HCEC 1CT (cell line): ENCODE data around the gene ACADM.
"Not testable (repeated sequence)": the region's sequence is repeated elsewhere in the genome, so short reads cannot be mapped to it uniquely, and the experiment has no call there.

Experiments used
- DNase-seq: peaks from one replicate; pipeline ENCODE4 v3.0.0-alpha.2; 2017

ACADM gene

DNA sequence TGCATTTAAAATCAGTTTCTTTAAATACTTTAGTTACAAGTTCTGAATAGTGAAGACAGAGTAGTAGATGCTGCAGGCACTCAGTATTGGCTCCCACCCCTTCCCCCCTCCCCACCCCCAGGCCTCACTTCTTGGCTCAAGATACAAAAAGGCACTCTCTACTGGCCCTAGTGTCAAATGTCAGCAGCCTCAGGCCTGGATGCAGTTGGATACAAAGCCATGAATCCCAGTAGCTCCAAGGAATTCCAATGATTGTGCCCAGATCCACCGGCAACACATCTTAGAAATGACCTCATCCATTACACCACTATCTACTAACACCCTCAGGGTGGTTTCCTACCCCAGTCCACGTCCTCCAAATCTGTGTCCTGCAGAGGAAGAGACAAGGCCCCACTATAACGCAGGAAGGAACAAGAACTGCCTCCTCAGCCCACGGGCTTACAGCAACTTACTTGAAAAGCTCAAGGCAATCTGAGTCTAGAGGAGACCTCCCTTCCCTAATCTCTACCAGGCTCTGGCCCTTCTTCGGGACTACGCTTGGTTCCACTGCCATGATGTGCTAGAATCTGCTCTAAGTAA is 17.6 kb downstream of the ACADM start:
- no peak for DNase-seq

DNA sequence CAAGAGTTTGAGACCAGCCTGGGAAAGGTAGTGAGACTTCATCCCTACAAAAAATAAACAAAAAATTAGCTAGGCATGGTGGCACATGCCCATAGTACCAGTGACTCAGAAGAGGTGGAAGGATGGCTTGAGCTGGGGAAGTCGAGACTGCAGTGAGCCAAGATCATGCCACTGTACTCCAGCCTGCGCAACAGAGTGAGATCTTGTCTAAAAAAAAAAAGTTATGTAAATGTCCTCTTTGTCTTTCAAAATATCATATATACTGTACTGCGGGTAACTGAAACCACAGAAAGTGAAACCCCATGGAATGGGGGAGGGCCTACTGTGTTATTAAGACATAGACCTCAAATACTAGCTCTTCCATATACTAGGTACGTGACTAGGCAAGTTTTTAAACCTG is 20.8 kb downstream of the ACADM start:
- no peak for DNase-seq

DNA sequence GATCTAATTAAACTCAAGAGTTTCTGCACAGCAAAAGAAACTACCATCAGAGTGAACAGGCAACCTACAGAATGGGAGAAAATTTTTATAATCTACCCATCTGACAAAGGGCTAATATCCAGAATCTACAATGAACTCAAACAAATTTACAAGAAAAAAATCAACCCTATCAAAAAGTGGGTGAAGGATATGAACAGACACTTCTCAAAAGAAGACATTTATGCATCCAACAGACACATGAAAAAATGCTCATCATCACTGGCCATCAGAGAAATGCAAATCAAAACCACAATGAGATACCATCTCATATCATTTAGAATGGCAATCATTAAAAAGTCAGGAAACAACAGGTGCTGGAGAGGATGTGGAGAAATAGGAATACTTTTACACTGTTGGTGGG is 32.7 kb downstream of the ACADM start:
- DNase-seq, result not testable (repeated sequence)

DNA sequence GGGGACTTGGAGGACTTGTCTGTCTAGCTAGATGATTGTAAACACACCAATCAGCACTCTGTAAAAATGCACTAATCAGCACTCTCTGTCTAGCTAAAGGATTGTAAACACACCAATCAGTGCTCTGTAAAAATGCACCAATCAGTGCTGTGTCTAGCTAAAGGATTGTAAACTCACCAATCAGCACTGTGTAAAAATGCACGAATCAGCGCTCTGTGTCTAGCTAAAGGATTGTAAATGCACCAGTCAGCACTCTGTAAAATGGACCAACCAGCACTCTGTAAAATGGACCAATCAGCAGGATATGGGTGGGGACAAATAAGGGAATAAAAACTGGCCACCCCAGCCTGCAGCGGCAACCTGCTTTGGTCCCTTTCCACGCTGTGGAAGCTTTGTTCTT is 34.0 kb downstream of the ACADM start:
- DNase-seq, result not testable (repeated sequence)

DNA sequence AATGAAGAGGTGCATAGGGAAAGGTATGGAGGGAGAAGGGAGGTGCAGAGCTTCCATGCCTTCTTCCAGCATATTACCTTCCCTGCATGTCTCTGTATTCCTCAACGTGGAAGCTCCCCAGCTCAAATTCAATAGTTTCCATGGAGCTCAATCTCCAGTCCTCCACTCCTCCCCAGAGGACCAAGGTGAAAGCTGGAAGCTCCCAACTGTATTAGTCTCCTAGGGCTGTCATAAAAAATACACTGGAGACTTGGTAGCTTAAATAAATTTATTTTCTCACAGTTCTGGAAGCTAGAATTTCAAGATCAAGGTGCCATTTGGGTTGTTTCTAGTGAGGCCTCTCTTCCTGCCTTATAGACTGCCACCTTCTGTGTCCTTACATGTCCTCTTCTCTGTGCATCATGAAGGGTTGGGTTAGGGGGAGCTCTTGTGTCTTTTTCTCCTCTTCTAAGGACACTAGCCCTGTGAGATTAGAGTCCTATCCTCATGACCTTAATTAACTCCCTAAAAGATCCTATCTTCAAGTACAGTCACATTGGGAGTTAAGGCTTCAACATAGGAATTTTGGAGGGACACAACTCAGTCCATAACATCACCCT is 39.6 kb downstream of the ACADM start:
- no peak for DNase-seq

DNA sequence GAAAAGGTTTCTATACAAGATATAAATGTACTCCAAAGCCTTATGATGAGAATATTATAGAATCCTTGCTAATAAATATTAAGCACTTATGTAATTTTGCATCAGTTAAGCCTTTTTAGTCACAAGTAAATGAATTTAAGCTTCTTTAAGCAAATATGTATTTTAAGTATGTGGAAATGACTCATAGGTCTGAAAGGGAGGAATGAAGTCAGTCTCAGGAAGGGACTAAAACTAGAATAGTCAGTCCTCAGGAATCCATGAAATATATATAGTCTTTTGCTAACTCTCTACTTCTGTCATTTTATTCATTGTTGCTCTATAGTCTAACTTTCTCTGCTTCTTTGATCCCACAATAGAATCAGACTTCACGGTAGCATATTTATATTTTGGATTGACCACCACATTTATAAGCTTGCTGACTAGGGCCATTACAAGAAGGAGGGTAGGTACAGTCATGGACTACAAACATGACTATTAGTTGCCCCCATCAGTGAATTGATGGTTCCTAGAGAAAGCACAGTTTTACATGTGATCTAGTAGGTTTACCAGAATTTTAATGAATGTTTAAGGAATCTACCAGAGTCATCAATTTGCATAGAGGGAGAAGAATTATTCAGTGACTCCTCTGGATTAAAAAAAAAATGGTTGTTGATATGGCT is 41.3 kb downstream of the ACADM start:
- peak; percentile 92 for DNase-seq

DNA sequence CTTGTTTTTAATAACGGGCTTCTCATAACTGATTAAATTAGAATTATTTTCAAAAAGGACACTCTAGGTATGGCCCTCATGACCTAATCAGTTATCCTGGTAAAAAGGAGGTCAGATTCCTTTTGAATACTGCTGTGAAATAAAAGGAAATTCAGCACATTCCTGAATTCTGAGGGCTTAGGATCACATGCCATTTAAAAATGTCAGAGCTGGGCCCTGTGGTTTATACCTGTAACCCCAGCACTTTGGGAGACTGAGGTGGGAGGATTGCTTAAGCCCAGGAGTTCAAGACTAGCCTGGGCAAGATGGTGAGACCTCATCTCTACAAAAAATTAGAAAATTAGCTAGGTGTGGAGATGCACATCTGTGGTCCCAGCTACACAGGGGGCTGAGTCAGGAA is 43.5 kb downstream of the ACADM start:
- DNase-seq, result peak; percentile 10

DNA sequence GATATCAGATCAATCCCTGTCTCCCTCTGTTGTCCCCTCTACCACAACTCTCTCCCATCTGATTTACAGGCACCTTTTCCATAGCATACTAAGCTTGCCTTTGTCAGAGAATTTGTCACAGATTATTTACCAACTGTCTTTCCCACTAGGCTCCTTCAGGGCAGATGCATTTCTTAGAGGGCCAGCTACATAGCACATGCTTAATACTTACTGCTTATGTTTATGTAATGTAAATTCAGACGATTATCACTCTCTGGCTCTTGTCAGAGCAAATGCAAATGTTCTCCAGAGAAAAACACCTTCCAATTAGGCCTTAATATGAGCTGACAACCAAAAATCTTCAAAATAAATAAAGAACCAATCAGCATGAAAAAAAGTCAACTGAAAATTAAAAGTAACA is 46.3 kb downstream of the ACADM start:
- no peak for DNase-seq

DNA sequence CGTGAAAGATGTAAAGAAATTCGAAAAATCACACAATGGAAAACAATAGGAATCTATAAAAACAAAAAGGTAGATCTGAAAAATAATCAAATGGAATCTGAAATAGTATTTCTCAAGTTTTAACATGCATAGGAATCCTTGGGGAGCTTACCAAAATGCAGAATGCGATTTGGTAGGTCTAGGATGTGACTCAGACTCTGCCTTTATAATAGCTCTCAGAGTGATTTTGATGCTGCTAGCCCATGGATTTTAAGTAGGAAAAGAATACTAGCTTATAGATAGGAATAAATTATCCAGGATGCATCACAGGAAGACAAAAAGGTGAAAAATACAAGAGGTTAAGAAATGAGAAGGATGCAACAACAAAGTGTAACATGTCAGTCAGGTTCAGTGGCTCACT is 47.5 kb downstream of the ACADM start:
- DNase-seq, result no peak

DNA sequence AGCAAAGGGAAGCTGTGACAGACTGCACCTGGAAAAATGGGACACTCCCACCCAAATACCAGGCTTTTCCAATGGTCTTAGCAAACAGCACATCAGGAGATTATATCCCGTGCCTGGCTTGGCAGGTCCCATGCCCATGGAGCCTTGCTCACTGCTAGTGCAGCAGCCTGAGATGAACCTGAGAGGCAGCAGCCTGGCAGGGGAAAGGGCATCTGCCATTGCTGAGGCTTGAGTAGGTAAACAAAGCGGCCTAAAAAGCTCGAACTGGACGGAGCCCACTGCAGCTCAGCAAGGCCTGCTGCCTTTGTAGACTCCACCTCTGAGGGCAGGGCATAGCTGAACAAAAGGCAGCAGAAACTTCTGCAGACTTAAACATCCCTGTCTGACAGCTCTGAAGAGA is 53.3 kb downstream of the ACADM start:
- not testable (repeated sequence) for DNase-seq

DNA sequence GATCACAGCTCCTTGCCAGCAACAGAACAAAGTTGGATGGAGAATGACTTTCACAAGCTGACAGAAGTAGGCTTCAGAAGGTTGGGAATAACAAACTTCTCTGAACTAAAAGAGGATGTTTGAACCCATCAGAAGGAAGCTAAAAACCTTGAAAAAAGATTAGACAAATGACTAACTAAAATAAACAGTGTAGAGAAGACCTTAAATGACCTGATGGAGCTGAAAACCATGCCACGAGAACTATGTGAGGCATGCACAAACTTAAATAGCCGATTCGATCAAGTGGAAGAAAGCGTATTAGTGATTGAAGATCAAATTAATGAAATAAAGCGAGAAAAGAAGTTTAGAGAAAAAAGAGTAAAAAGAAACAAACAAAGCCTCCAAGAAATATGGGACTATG is 54.2 kb downstream of the ACADM start:
- DNase-seq, result not testable (repeated sequence)

DNA sequence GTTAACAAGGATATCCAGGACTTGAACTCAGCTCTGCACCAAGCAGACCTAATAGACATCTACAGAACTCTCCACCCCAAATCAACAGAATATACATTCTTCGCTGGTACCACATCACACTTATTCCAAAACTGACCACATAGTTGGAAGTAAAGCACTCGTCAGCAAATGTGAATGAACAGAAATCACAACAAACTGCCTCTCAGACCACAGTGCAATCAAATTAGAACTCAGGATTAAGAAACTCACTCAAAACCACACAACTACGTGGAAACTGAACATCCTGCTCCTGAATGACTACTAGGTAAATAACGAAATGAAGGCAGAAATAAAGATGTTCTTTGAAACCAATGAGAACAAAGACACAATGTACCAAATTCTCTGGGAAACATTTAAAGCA is 55.7 kb downstream of the ACADM start:
- not testable (repeated sequence) for DNase-seq

DNA sequence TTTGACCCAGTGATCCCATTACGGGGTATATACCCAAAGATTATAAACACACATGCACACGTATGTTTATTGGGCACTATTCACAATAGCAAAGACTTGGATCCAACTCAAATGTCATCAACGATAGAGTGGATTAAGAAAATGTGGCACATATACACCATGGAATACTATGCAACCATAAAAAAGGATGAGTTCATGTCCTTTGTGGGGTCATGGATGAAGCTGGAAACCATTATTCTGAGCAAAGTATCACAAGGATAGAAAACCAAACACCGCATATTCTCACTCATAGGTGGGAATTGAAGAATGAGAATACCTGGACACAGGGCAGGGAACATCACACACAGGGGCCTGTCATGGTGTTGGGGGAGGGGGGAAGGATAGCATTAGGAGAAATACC is 59.4 kb downstream of the ACADM start:
- DNase-seq, result not testable (repeated sequence)

DNA sequence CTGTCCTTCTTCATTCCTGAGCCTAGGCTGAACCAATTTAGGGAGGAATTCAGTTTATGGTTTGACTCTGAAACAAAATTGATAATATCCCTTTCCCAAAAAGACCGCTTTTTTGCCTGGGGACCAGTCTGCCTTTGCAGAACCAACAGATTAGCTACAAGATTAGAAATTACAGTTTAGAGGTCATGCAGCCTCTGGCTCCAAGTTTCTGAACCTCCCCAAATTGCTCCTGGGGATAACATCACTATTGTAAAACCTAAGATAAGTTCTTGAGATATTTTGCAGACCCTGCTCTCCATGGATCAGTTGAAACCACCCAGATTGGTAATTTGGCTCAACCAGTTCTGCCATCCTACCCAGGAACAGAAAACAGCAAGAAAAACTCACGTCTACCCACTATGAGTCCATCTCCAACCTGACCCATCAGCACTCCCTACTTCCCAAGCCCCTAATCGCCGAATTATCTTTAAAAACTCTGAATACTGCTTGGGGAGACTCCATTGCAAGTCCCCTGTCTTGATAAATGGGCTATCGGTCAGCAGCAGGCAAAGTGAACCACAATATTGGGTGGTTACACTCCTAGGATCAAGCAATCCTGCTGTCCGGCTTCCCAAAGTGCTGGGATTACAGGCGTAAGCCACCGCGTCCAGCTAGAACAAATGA is 60.9 kb downstream of the ACADM start:
- DNase-seq, result no peak

DNA sequence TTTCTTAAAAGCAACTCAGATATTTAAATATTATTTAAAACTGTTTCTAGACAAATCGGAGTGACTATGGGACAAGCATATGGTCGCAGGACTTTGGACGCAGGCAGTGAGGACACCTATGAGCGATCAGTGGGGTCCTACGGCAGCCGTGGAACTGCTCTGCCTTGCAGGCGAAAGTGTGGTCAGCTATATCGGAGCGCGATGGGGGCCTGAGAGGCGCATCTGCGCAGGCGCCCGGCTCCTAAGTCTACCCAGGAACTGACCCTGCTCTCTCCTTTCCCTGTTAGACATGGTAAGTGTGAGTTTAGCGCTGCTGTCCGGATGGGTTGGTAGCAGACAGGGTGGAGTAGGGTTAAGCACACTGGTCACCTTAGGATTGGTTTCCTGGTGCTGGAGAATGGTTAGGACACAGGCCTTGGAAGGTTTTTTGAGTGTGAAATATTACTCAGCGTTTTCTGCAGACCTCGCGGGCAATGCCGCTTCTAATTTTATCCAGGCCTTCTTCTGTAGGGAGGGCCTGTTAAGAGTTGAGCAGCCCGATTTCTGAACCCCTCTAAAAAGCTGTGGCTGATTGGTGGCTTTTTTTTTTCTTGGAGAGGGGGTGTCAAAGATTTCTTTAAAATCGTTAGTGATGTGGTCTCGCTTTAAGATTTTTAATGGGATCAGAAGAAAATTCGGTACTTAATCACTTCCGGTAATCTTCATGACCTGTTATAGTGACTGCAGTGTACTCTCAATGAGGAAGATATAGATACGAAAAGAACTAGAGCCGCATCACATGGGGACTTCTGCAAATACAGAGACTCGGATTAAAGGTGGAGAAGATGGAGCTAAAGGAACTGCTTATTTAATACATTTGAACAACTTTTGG is 61.7 kb downstream of the ACADM start, which contains the start of gene RABGGTB:
TSS of gene RABGGTB (plus strand) at position 274 of the 871 bp plus-strand sequence. CDS start at position 290, 16 bp downstream.
- peak; percentile 96 for DNase-seq

DNA sequence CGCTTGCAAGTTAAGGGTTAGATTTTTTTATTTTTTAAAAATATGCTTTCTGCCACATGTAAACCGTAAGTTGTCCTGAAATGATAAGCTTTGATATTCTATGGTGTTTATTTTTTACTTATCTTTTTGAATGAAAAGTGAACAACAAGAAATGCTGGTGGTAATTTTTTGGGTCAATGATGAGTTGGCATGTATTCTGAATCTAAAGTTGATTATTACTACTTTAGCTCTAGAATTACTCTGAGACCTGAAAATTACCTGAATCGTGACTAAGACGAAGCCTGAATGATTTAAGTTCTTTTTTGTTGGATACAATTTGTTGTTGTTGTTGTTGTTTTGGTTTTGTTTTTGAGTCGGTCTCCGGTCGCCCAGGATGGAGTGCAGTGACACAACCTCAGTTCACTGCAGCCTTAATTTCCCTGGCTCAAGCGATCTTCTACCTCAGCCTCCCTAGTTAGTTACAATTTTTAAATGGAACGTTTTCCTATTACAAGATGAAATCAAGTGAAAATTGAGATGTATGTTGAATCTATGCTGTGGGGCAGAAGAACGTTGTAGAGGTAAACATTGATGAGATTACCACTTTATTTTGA is 62.5 kb downstream of the ACADM start:
- no peak for DNase-seq

DNA sequence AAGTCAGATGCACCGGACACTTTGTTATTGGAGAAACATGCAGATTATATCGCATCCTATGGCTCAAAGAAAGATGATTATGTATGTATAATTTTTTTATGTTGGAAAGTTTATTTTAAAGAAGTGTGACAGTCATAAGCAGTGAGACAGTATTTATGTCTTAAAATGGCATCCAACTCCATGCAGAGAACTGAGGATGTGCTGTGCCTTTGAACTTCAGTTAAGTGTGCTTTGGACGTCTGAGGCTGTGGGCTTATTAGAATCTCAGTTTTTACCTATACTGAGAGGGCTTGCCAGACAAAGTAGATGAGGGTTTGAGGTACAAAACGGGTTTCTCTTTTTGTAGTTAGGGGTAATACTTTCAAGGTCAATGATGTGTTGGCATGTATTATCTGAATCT is 63.0 kb downstream of the ACADM start:
- DNase-seq, result no peak

DNA sequence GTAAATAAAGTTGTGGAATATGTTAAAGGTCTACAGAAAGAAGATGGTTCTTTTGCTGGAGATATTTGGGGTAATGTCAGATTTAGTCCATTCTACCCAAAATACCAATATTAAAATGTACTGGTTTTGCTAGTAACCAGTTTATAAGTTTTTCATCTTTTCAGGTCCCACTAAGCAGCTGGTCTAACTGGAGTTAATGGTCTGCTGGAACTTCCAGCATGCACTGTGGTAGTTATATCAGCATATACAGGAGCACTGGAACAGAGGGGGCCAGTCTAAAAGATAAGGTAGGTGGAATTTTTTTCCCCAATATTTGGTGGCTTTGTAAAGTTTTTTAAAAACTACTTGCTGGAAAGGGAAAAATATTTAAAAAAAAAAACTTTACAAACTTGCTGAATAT is 65.5 kb downstream of the ACADM start:
- DNase-seq, result no peak

DNA sequence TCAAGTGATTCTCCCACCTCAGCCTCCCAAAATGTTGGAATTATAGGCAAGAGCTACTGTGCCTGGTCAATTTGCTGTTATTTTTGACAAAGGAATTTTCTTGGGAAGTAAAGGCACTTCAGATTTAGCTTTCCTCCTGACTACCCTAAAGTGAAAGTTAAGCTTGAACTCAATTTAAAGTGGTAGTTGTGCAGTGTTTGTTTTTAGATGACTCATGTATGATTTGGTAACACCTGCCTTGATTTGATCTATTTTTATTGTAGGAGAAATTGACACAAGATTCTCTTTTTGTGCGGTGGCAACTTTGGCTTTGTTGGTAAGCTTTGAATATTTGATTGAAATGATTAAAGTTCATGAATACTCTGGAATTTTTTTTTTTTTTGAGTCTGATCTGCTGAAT is 66.5 kb downstream of the ACADM start:
- peak; percentile 45 for DNase-seq

DNA sequence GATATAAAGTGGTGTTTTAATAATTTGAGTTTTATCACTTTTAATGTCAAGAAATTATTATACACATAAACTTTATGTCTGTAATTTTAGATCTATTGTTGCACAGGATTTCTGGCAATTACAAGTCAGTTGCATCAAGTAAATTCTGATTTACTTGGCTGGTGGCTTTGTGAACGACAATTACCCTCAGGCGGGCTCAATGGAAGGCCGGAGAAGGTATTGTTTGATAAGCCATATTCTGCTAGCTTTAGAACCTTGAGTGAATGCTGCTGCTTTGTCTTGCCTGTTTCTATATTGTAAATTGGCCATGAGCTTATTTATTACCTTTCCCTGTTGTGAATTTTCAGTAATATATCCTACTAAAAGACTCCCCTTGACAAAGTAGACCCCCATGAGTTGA is 67.6 kb downstream of the ACADM start:
- no peak for DNase-seq

DNA sequence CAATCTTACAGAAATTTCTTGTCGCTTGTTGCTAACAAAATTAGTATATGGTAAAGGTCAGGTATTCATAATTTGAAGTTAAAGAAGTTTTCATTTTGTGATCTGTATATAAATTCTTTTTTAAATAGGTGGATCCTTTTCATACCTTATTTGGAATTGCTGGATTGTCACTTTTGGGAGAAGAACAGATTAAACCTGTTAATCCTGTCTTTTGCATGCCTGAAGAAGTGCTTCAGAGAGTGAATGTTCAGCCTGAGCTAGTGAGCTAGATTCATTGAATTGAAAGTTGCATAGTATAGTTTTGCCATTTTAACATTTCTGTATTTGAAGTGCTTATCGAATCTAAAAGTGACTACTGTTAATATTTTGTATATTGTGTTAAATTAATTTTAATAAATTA is 69.9 kb downstream of the ACADM start:
- no peak for DNase-seq

DNA sequence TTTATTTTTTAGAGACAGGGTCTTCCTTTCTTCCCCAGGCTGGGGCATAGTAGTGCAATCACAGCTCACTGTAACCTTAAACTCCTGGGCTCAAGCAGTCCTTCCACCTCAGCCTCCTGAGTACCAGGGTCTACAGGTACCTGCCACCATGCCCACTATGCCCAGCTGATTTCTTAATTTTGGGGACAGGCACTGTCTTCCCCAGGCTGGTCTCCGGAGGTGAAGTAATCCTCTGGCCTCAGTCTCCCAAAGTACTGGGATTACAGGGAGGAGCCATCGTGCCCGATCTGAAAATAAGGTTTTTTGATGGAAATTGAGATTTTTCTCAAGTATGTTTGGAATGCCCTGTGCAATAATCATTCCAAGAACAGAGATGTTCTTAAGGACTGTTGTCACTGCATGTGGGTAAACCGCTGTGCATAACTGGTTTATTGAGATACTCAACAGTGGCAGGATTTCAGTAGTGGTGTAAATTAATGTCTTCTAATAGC is 71.2 kb downstream of the ACADM start:
- no peak for DNase-seq
